GM23338 (cell line): ENCODE results near the gene BACH1. TPM values are rescaled to one million over a fixed set of nuclear protein-coding genes. Genes with fewer than 3 reads are reported as not detected.

Experiments used
- CREB1 ChIP-seq: fragments of 250-450 bp; sonication (Bioruptor Pico); IDR thresholded peaks from 2 replicates; pipeline ENCODE4 v1.5.0; 2020; ENCODE audit warnings: low read depth, mild to moderate bottlenecking, moderate library complexity
- CTCF ChIP-seq, 2 experiments: fragments of 200-600 bp in 1 of 2; sonication (generic) in 1 of 2; conservative IDR thresholded peaks; 2 replicates each; pipeline versions ENCODE4 v1.5.1 to v1.6.1; 2016 to 2017; ENCODE audit warnings: antibody characterized with exemption in 2 of 2, low read depth in 2 of 2, mild to moderate bottlenecking in 2 of 2, moderate library complexity in 1 of 2
- ETS1 ChIP-seq: IDR thresholded peaks from 2 replicates; pipeline ENCODE4 v1.6.1; 2016; ENCODE audit warnings: antibody characterized with exemption
- EZH2 ChIP-seq: fragments of 200-600 bp; sonication (generic); IDR thresholded peaks from one replicate; pipeline ENCODE4 v1.8.0; 2017; ENCODE audit warnings: antibody characterized with exemption, mild to moderate bottlenecking, low read depth; ENCODE audit not compliant: unreplicated experiment
- JUNB ChIP-seq: IDR thresholded peaks from one replicate; pipeline ENCODE4 v1.6.1; 2016; ENCODE audit warnings: antibody characterized with exemption; ENCODE audit not compliant: unreplicated experiment
- POLR2AphosphoS5 ChIP-seq: IDR thresholded peaks from 2 replicates; pipeline ENCODE4 v1.6.1; 2016; ENCODE audit warnings: antibody characterized with exemption, low read depth
- STAT1 ChIP-seq: IDR thresholded peaks from one replicate; pipeline ENCODE4 v1.6.1; 2016; ENCODE audit warnings: antibody characterized with exemption; ENCODE audit not compliant: unreplicated experiment
- ZNF114 ChIP-seq: fragments of 250-450 bp; sonication (Bioruptor Pico); IDR thresholded peaks from 2 replicates; pipeline ENCODE4 v1.5.0; 2020; ENCODE audit warnings: mild to moderate bottlenecking, moderate library complexity
- ZNF331 ChIP-seq: fragments of 250-450 bp; sonication (Bioruptor Pico); IDR thresholded peaks from 2 replicates; pipeline ENCODE4 v1.5.0; 2020; ENCODE audit warnings: low read depth, mild to moderate bottlenecking, moderate library complexity
- polyA plus RNA-seq: library from polyadenylated mRNA; unstranded; fragments of >200 nt; fragmentation: Nextera tagmentation; extraction: Ambion mirVana; gene quantifications from 2 replicates; pipeline ENCODE4 v1.2.1, GENCODE V29; 2016
- total RNA-seq: library from RNA; depleted of rRNA; stranded (reverse); fragments of >200 nt; shearing (Covaris generic); gene quantifications from 2 replicates; pipeline ENCODE4 v1.2.3, GENCODE V29; 2014; rRNA removed

BACH1 gene
- total and polyA plus RNA-seq, 2 experiments from 2014 or later, result 18.9 to 41.2 TPM

- TF ChIP-seq CTCF (conservative IDR thresholded peaks at IDR 0.05; ENCODE audit: low read depth in 2 of 2) (no peak), ZNF114 (no peak), ETS1 (no peak), STAT1 (no peak), JUNB (no peak), ZNF331 (no peak), EZH2 (no peak), POLR2AphosphoS5 (no peak), CREB1 (CRISPR knock-in tag) (no peak)
Measured at GRCh38 chr21:29394051-29394450, 95.3 kb downstream of the BACH1 start (continued).

Other genes starting within 250 kb of the BACH1 start
- gene CCT8, start 225.3 kb upstream of the BACH1 start, total RNA-seq, result 292 and 329 TPM in 2 replicates
- gene CCT8, start 225.3 kb upstream of the BACH1 start, polyA plus RNA-seq, result 270 and 304 TPM in 2 replicates
- gene MAP3K7CL, start 168.3 kb upstream of the BACH1 start, total RNA-seq, result 1.2 and 3.6 TPM in 2 replicates
- 2.0 and 2.4 TPM in 2 replicates for gene MAP3K7CL, start 168.3 kb upstream of the BACH1 start, polyA plus RNA-seq